Activated CD4-positive, alpha-beta T cell treated with anti-CD3 and anti-CD28 coated beads, Interleukin-2, amount 10 ng/mL, durations not matched to agents 24 days and 14 days (primary cell): ENCODE results near the gene CFAP97D1. TPM values are rescaled to one million over a fixed set of nuclear protein-coding genes. Genes with fewer than 3 reads are reported as not detected.

Source experiments
- DNase-seq: peaks from one replicate; pipeline ENCODE4 v3.0.0; 2022
- H3K27ac Mint-ChIP-seq: one replicate; pipeline ENCODE4 v1.8.0; 2022; ENCODE audit warnings: mild to moderate bottlenecking, mixed read lengths
- H3K27me3 Mint-ChIP-seq: one replicate; pipeline ENCODE4 v1.8.0; 2022; ENCODE audit warnings: mixed read lengths
- H3K36me3 Mint-ChIP-seq: one replicate; pipeline ENCODE4 v1.8.0; 2022; ENCODE audit warnings: low read depth, mild to moderate bottlenecking, mixed read lengths
- H3K4me1 Mint-ChIP-seq: one replicate; pipeline ENCODE4 v1.8.0; 2021; ENCODE audit warnings: mixed read lengths
- H3K4me3 Mint-ChIP-seq: one replicate; pipeline ENCODE4 v1.8.0; 2022; ENCODE audit warnings: mild to moderate bottlenecking, moderate library complexity, mixed read lengths
- H3K9me3 Mint-ChIP-seq: one replicate; pipeline ENCODE4 v1.8.0; 2021; ENCODE audit warnings: mixed read lengths
- intact Hi-C: fragments of 100-400 bp; cut with micrococcal nuclease; formaldehyde crosslinking; loops from one replicate; pipeline ENCODE4 v1.15.1; 2023
- total RNA-seq: library from RNA; stranded (reverse); gene quantifications from 2 replicates; pipeline ENCODE4 v1.2.3, GENCODE V29; 2022

CFAP97D1 gene
- total RNA-seq, 1 donor from 2014 or later = not detected

DNA sequence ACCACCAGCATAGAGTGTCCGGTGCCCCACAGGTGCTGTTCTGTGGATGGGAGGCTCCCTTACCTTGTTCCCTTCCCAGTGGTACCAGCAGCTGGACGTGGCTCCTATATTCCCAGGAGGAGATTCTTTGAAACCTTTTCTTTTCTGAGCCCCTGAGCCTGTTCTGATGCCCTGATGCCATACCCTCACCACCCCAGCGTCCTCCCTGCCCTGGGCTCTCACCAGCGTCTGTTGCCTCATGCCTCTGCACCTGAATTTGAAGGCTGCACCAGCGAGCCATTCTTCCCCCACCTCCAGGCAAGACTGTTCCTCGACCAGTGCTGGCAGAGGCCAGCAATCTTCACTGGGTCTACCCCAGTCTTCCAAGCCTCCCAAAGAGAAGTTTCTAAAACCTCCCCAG is 22.1 kb upstream of the CFAP97D1 start:
- peaks cover 31% of the 10 kb centered on the region for H3K27me3 Mint-ChIP-seq
- no peaks in the 10 kb centered on the region for H3K9me3 Mint-ChIP-seq
- H3K27ac Mint-ChIP-seq = no peak overlapping the region
- H3K36me3 Mint-ChIP-seq = no peaks in the 10 kb centered on the region
- H3K4me1 Mint-ChIP-seq = peaks cover 4% of the 10 kb centered on the region
- no peak overlapping the region for H3K4me3 Mint-ChIP-seq
- no peak for DNase-seq
- intact Hi-C loops = no loop called here

DNA sequence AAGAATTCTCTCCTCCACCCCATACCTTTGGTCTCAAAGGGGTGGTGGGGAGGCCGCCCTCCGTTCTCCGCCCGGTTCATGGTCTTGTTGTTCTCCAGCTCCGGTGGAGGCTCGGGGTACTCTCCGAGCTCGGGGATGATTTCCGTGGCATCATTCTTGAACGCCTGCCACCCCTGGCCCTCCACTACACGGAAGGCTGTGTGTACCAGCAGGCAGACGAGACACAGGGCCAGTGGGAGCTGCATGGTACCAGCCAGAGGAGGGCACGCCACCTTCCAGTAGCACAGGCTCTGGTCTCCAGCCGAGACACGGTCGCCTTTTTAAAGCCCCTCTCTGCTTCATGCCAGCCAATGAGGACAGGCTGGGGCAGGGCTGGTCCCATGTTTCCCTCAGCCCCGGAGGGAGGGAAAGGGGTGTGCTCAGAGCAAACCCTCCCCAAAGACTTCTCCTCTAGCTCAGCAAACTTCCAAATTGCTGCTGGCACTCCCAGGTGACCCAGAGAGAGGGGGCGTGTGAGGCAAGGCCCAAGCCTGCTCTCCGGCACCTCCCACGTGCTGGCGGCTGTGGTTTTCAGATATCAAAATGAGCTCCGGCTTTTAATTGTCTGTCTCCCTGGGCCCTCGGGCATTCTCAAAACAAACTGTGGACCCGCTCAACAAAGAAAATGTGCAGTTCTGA is 21.6 kb upstream of the CFAP97D1 start, which contains the start of gene SOST:
SOST (minus strand) TSS at position 295 of the 678 bp plus-strand sequence; CDS start at position 245, 50 bp downstream.
- Mint-ChIP-seq H3K9me3 (no peaks in the 10 kb centered on the region), H3K4me1 (no peaks in the 10 kb centered on the region), H3K27me3 (peaks cover 26% of the 10 kb centered on the region), H3K27ac (no peak within 1 kb of the TSS), H3K4me3 (no peak within 1 kb of the TSS), H3K36me3 (no peaks in the 10 kb centered on the region)
- intact Hi-C loops = no loop called here
- no peak for DNase-seq

DNA sequence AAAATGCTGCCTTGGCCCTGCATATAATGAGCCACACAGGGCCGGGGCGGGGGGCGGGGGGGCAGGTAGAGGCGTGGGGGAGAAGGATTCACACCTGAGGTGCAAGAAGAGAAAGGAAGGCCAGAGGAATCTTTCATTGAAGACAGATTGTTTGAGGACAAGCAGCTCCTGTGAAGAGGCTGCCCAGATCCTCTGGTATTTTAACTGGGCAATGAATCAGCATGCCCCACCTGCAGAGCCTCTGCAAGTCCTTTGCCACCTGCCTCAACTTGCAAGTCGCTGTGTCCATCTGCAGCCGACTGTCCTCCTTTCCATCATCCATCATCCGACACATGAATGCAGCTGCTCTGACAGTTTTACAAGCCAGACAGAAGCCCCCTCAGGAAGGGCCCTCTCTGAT is 20.4 kb upstream of the CFAP97D1 start:
- no peaks in the 10 kb centered on the region for H3K36me3 Mint-ChIP-seq
- no peak for DNase-seq
- no peak overlapping the region for H3K27ac Mint-ChIP-seq
- H3K9me3 Mint-ChIP-seq = no peaks in the 10 kb centered on the region
- no peaks in the 10 kb centered on the region for H3K4me1 Mint-ChIP-seq
- peaks cover 18% of the 10 kb centered on the region for H3K27me3 Mint-ChIP-seq
- H3K4me3 Mint-ChIP-seq = no peak overlapping the region
- intact Hi-C loops = loop anchor here (1.0 kb wide), 2 partner anchors 66 to 184 kb away; no protein-coding TSS in a partner anchor

DNA sequence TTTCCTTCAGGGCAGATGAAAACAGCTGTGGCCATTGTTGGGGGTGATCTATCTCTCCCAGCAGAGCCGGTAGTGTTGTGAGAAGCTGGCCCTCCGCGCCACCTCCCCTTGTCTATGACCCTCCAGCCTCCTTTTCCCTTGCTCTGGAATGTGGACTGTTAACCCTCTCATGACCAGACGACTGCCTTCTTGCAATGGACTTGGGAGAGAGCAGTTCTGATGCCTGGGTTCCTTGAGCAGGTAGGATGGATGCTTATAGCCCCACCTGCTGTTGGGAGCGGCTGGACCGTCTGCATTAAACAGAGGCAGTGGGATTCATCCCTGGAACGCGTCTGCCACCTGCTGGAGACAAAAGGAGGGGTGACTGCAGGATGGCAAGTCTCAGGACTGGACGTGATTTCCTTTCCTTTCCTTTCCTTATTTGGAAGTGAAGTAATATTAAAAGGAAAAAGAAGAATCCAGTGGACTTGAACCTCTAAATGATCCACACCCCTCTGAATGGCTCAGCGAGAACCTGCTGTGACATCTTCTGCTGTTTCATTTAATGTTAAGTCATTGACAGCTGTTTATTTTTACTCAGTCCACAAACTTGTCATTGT is 19.9 kb upstream of the CFAP97D1 start:
- intact Hi-C loops = loop anchor here (1.0 kb wide), 2 partner anchors 66 to 184 kb away; no protein-coding TSS in a partner anchor
- Mint-ChIP-seq H3K4me1 (no peaks in the 10 kb centered on the region), H3K36me3 (no peaks in the 10 kb centered on the region), H3K4me3 (no peak overlapping the region), H3K27me3 (peaks cover 18% of the 10 kb centered on the region), H3K9me3 (no peaks in the 10 kb centered on the region), H3K27ac (no peak overlapping the region)
- DNase-seq = peak; percentile 97

DNA sequence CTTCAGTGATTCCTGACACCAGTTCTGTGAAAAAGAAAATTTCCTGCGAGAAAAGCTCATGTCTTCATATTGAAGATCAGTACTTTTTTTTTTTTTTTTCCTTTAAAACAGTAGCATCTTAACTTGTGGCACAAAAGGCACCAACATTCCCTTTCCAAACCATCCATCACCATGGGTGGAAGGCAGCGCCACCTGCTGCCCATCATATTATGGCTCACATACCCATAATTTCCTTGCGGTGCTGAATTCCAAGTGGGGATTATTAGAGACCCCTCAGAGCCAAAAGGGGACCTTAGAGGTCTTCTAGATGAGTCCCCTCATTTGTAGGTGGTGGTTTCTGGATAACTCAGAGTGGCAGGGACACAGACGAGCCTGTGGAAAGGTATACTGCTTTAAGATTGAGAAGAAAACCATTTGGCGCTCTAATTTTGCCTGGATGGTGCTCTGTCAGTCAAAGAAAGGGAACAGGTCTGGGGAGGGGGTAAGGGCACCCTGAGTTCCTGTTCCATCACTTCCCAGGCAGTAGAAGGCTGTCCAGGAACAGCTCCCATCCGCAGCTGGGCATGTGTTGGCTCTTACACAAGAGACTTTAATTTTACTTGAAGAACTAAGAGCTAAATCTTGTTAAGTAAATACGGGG is 13.7 kb upstream of the CFAP97D1 start:
- intact Hi-C loops = no loop called here
- H3K27me3 Mint-ChIP-seq = no peaks in the 10 kb centered on the region
- H3K27ac Mint-ChIP-seq = no peak overlapping the region
- no peaks in the 10 kb centered on the region for H3K9me3 Mint-ChIP-seq
- no peaks in the 10 kb centered on the region for H3K36me3 Mint-ChIP-seq
- DNase-seq = peak; percentile 79
- H3K4me1 Mint-ChIP-seq = no peaks in the 10 kb centered on the region
- H3K4me3 Mint-ChIP-seq = no peak overlapping the region

DNA sequence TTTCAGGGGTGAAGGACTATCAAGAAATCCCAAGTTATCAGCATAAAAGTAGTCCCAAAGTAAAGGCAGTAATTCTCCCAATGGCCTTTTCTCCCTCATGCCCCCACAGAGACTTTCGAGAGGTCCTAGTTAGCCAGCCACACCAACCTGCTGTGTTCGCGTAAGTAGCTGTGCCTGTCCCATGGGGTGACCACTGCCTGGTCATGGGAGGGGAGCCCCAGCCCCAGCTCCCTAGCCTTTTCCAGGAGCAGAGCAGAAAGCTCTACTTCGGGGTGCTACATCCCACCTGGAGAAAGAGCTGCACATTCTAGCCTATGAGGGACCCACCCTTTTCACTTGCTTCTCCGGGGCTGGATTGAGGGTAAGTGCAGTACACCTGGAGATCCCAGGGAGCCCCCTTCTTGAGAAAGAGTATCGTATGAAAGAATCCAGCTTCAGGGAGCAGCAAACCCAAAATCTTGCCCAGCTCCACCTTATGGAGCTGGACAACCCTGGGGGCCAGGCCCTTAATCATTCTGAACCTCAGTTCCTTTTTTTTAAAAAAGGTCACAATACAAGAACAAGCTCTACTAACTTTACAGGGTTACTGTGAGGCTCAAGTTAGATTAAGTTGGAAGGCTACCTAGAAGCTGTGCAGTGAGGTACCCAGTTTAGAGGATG is 13.1 kb upstream of the CFAP97D1 start:
- H3K4me3 Mint-ChIP-seq = no peak overlapping the region
- H3K27ac Mint-ChIP-seq = no peak overlapping the region
- H3K27me3 Mint-ChIP-seq = no peaks in the 10 kb centered on the region
- H3K4me1 Mint-ChIP-seq = no peaks in the 10 kb centered on the region
- intact Hi-C loops = no loop called here
- no peak for DNase-seq
- no peaks in the 10 kb centered on the region for H3K9me3 Mint-ChIP-seq
- H3K36me3 Mint-ChIP-seq = no peaks in the 10 kb centered on the region

DNA sequence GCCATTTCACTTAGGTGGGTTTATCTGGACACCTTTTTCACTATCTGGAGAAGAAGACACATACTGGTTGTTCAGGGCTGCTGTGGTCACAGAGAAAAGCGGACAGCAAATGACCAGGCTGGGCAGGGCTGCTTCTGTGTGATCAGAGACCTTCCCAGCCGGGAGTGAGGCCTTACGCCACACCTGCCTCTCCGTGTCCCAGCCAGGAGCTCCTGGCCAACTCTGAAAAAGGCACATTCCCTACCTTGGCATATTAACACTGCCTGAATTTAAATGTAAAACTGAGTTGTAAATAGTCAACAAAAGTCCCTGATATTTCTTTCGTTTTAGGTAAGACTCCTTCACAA is 12.5 kb upstream of the CFAP97D1 start:
- intact Hi-C loops = no loop called here
- H3K36me3 Mint-ChIP-seq = peaks cover 4% of the 10 kb centered on the region
- H3K27ac Mint-ChIP-seq = no peak overlapping the region
- no peak for DNase-seq
- no peaks in the 10 kb centered on the region for H3K4me1 Mint-ChIP-seq
- H3K9me3 Mint-ChIP-seq = no peaks in the 10 kb centered on the region
- H3K4me3 Mint-ChIP-seq = no peak overlapping the region
- no peaks in the 10 kb centered on the region for H3K27me3 Mint-ChIP-seq

DNA sequence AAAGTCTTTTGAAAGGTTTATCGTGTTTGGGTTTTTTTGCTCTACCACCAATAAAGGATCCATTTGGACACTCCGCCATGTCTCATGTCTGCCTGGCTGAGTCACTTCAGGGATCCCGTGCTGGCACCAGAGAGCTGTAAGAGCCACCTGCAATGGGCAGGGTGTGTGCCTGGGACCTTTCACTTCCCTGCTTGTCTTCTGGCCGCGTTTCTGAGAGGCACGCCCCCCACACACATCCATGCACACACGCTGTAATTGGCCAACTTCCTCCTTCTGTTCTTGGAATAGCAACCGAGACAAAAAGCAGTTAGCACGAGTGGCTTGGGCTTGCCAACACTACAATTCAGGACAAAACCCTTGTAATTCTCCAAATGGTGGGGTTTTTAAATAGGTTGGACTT is 11.9 kb upstream of the CFAP97D1 start:
- H3K27me3 Mint-ChIP-seq = no peaks in the 10 kb centered on the region
- peaks cover 9% of the 10 kb centered on the region for H3K36me3 Mint-ChIP-seq
- no peak overlapping the region for H3K4me3 Mint-ChIP-seq
- H3K9me3 Mint-ChIP-seq = no peaks in the 10 kb centered on the region
- peaks cover 1% of the 10 kb centered on the region for H3K4me1 Mint-ChIP-seq
- no peak overlapping the region for H3K27ac Mint-ChIP-seq
- no peak for DNase-seq
- intact Hi-C loops = no loop called here

DNA sequence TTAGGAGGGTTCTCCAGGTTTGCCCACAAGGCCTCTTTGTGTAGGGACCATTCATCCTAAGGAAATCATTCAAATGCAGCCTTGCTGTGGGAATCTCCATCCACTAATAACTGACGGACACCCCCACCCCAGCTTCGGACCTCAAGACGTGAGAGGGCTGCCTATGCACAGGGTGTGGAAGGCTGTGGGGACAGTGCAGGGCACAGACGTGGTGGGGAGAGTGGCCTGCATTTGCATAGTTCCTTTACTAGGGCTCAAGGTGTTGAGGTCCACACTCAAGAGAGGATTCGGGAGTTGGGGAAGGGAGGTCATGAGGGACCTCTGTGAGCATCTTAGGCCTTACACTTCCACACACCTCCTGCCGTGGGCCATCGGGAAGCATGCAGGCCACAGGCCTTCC is 11.3 kb upstream of the CFAP97D1 start:
- intact Hi-C loops = no loop called here
- H3K36me3 Mint-ChIP-seq = peaks cover 12% of the 10 kb centered on the region
- no peak overlapping the region for H3K4me3 Mint-ChIP-seq
- H3K27me3 Mint-ChIP-seq = no peaks in the 10 kb centered on the region
- no peak for DNase-seq
- peaks cover 2% of the 10 kb centered on the region for H3K4me1 Mint-ChIP-seq
- no peak overlapping the region for H3K27ac Mint-ChIP-seq
- no peaks in the 10 kb centered on the region for H3K9me3 Mint-ChIP-seq

DNA sequence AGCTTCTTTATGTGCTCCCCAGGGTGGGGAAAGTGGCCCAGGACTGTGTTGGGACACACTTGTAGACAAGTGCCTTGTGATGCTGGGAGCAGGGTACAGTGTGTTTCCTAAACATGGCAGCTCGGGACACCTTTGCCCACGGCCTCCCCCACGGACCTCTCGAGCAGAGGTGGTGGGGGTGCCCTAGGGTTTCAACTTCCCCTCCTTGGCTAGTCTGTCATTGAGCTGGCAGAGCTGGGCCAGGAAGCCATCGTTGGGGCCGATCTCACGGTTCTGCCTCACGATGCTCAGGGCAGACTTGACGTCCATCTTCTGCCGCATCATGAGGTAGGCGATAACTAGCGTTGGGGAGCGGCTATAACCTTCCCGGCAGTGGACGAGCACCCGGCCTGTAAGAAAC is 10.8 kb upstream of the CFAP97D1 start:
- no peaks in the 10 kb centered on the region for H3K9me3 Mint-ChIP-seq
- H3K4me3 Mint-ChIP-seq = no peak overlapping the region
- no peaks in the 10 kb centered on the region for H3K27me3 Mint-ChIP-seq

DNA sequence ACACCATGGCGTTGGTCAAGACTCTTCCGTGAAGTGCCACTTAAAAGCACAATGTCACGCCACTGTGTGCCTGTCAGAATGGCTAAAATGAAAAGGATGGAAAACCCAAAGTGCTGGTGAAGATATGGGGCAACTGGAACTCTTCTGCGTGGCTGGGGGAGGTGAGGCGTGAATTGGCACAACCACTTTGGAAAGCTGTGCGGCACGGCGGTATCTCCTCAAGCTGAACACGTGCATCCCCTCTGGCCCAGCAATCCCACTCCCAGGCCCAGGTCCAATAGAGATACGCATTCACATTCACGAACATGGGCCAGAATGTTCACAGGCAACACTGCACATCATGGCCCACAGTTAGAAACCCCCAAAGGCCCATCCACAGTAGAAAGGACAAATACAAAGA is 10.4 kb upstream of the CFAP97D1 start:
- H3K9me3 Mint-ChIP-seq = no peaks in the 10 kb centered on the region
- no peak overlapping the region for H3K4me3 Mint-ChIP-seq
- H3K36me3 Mint-ChIP-seq = peaks cover 16% of the 10 kb centered on the region
- no peak for DNase-seq
- H3K4me1 Mint-ChIP-seq = peaks cover 2% of the 10 kb centered on the region
- no peaks in the 10 kb centered on the region for H3K27me3 Mint-ChIP-seq
- H3K27ac Mint-ChIP-seq = no peak overlapping the region
- intact Hi-C loops = no loop called here

More for the DNA sequence above, 10.8 kb upstream of the CFAP97D1 start:
- intact Hi-C loops = no loop called here
- DNase-seq = no peak
- Mint-ChIP-seq H3K27ac (no peak overlapping the region), H3K36me3 (peaks cover 16% of the 10 kb centered on the region), H3K4me1 (peaks cover 2% of the 10 kb centered on the region)

DNA sequence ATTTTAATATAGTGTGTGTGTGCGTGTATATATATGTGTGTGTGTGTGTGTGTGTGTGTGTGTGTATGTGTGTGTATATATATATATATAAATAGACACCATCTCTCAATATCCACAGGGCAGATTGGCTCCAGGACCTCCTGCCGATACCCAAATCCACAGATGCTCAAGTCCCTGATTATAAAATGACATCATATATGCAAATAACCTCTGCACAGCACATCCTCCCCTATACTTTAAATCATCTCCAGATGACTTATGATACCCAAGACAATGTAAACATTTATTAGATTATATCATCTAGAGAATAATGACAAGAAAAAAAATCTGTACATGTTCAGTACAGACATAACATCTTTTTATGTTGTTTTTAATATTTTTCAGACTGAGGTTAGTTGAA is 9.3 kb upstream of the CFAP97D1 start:
- Mint-ChIP-seq H3K9me3 (no peaks in the 10 kb centered on the region), H3K27me3 (no peaks in the 10 kb centered on the region), H3K4me3 (no peak overlapping the region), H3K4me1 (peaks cover 2% of the 10 kb centered on the region), H3K36me3 (peaks cover 18% of the 10 kb centered on the region), H3K27ac (no peak overlapping the region)
- no peak for DNase-seq
- intact Hi-C loops = no loop called here

DNA sequence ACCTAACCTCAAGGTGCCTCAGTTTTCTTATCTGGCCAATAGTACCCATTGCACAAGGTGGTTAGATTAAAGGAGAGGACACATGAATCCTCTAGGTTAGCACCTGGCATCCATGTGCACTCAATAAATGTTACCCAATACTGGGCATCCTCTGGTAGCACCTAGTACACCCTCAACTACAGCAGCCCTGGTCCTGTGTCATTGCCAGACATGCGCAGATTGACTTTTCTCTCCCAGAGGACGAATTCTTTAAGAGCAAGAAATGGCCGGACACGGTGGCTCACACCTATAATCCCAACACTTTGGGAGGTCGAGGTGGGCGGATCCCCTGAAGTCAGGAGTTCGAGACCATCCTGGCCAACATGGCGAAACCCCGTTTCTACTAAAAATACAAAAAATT is 8.8 kb upstream of the CFAP97D1 start:
- H3K36me3 Mint-ChIP-seq = peaks cover 18% of the 10 kb centered on the region
- intact Hi-C loops = no loop called here

More for the DNA sequence above, 8.8 kb upstream of the CFAP97D1 start:
- Mint-ChIP-seq H3K27me3 (no peaks in the 10 kb centered on the region), H3K27ac (no peak overlapping the region), H3K9me3 (no peaks in the 10 kb centered on the region), H3K4me3 (no peak overlapping the region), H3K4me1 (peaks cover 2% of the 10 kb centered on the region)
- DNase-seq = no peak
